GM15510 (cell line): ENCODE measurements around the gene GBX1.

Experiments
- POLR2A ChIP-seq: IDR thresholded peaks from 3 replicates; pipeline ENCODE4 v1.6.1; 2011; ENCODE audit warnings: borderline replicate concordance; ENCODE audit not compliant: insufficient read length; ENCODE audit errors: extremely low read depth

GBX1 gene

GRCh38 chr7:151121380-151122170 is 45.9 kb downstream of the GBX1 start:
- no peak for TF ChIP-seq POLR2A

GRCh38 chr7:151120896-151121295 is 46.6 kb downstream of the GBX1 start:
- no peak for TF ChIP-seq POLR2A

- TF ChIP-seq POLR2A, result no peak
These were observed 47.6 kb downstream of the GBX1 start for GRCh38 chr7:151119902-151120301.

- no peak for TF ChIP-seq POLR2A
These were observed 48.5 kb downstream of the GBX1 start for GRCh38 chr7:151119055-151119415.

- TF ChIP-seq POLR2A, result no peak
These were observed 49.1 kb downstream of the GBX1 start for GRCh38 chr7:151118108-151119054.

- TF ChIP-seq POLR2A, result no peak
These were observed 49.9 kb downstream of the GBX1 start for GRCh38 chr7:151117565-151117964.

- TF ChIP-seq POLR2A, result no peak
These were observed 50.7 kb downstream of the GBX1 start for GRCh38 chr7:151116603-151117440.

- TF ChIP-seq POLR2A, result no peak
These were observed 51.6 kb downstream of the GBX1 start for GRCh38 chr7:151115836-151116418.

GRCh38 chr7:151115121-151115835 is 52.2 kb downstream of the GBX1 start:
- no peak for TF ChIP-seq POLR2A

- no peak for TF ChIP-seq POLR2A
These were observed 53.1 kb downstream of the GBX1 start for GRCh38 chr7:151114151-151115090.

GRCh38 chr7:151113344-151114150 is 53.9 kb downstream of the GBX1 start:
- TF ChIP-seq POLR2A, result no peak
